ENCODE measurements around the gene PAPPA.

- TF ChIP-seq CTCF (IDR thresholded peaks at IDR 0.05) (no peak), POLR2AphosphoS5 (IDR thresholded peaks at IDR 0.05) (no peak), POLR2A (IDR thresholded peaks at IDR 0.05; ENCODE audit: low read depth) (no peak)
Observed at GRCh38 chr9:116309900-116310611, 156.5 kb downstream of the PAPPA start.

All from esophagus muscularis mucosa (tissue), 3 donors.